ENCODE data around the gene SUGP1.

Gene SUGP1

DNA sequence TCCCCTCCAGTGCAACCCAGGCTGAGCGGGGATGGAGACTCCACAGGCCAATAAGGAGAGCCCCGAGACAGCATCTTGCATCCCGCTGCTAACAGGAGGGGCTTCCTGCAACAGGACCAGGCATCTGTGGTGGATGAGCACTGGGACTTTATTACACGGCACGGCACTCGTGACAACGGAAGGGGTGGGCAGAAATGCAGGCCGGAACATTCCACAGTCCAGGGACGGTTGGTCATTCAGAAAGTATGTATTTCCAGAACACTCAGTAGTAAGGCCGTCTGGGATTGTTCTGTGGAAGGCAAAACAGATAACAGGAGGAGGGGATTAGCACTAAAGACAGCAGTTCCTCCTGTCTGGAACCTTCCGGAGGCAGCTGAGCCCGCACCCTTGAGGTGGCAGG lies 43.9 kb downstream of the SUGP1 start:
- no peak overlapping the region for H3K4me3 ChIP-seq (replicated peaks in 1 of 2; ENCODE audit: low read depth in 2 of 2, low read length in 2 of 2)
- peak; percentile 80 to 85 for DNase-seq (ENCODE audit: low read depth in 2 of 2)
- no peak for TF ChIP-seq CTCF (IDR thresholded peaks at IDR 0.05; ENCODE audit: low read depth, low read length)

GRCh38 chr19:19274716-19275565 lies 45.4 kb downstream of the SUGP1 start:
- no peak for TF ChIP-seq CTCF (IDR thresholded peaks at IDR 0.05; ENCODE audit: low read depth, low read length)
- no peak for DNase-seq (ENCODE audit: low read depth in 2 of 2)
- H3K4me3 ChIP-seq (replicated peaks in 1 of 2; ENCODE audit: low read depth in 2 of 2, low read length in 2 of 2), result no peak overlapping the region

GRCh38 chr19:19274146-19274545 lies 46.2 kb downstream of the SUGP1 start:
- no peak for TF ChIP-seq CTCF (IDR thresholded peaks at IDR 0.05; ENCODE audit: low read depth, low read length)
- no peak for DNase-seq (ENCODE audit: low read depth in 2 of 2)
- H3K4me3 ChIP-seq (replicated peaks in 1 of 2; ENCODE audit: low read depth in 2 of 2, low read length in 2 of 2), result no peak overlapping the region

DNA sequence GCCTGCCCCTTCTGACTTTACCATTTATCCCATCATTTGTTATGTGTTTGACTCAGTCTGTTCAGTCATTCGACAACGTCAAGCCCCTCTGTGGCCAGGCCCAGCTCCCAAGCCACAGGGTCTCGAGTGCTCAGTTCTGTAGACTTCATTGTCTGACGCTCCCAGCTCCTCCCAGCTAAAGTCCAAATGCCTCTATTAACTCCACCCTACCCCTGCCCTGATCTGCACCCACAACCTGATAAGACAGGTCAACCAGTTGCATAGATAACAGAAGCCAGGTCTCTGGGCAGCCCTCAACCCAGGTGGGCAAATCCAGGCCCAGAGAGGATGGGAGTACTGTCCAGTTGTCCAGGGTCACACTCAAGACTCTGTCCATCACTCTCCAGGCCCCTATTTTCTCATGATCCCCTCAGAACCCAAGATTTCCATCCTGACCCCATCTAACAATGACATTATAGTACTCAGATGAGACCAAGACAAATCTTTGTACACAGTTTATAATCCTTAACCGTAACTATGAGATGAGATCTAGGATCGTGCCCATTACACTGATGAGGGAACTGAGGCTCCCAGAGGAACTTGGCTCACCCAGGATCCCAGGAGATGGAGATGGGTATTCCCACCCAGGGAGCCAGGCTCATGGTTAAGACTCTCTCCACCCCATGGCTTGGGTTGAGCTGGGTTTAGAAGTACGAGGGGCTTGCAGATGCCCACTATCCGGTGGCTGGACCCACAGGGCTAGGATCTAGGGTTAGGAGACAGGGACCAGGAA lies 48.3 kb downstream of the SUGP1 start:
- no peak overlapping the region for H3K4me3 ChIP-seq (replicated peaks in 1 of 2; ENCODE audit: low read depth in 2 of 2, low read length in 2 of 2)
- no peak for DNase-seq (ENCODE audit: low read depth in 2 of 2)
- TF ChIP-seq CTCF (IDR thresholded peaks at IDR 0.05; ENCODE audit: low read depth, low read length), result no peak

GRCh38 chr19:19270749-19271571 lies 49.3 kb downstream of the SUGP1 start:
- H3K4me3 ChIP-seq (replicated peaks in 1 of 2; ENCODE audit: low read depth in 2 of 2, low read length in 2 of 2), result no peak overlapping the region
- TF ChIP-seq CTCF (IDR thresholded peaks at IDR 0.05; ENCODE audit: low read depth, low read length), result no peak
- DNase-seq (ENCODE audit: low read depth in 2 of 2), result no peak

GRCh38 chr19:19269952-19270694 lies 50.2 kb downstream of the SUGP1 start:
- no peak for DNase-seq (ENCODE audit: low read depth in 2 of 2)
- no peak for TF ChIP-seq CTCF (IDR thresholded peaks at IDR 0.05; ENCODE audit: low read depth, low read length)
- no peak overlapping the region for H3K4me3 ChIP-seq (replicated peaks in 1 of 2; ENCODE audit: low read depth in 2 of 2, low read length in 2 of 2)
